OCI-LY1 (cell line): ENCODE measurements around the gene ATXN3.

ENCODE experiments used
- H2AFZ ChIP-seq: fragments of 200-600 bp; sonication (generic), shearing (Covaris generic); 2 replicates; pipeline ENCODE4 v1.6.0; 2014; ENCODE audit warnings: antibody characterized with exemption, mild to moderate bottlenecking, low read length
- H3F3A ChIP-seq: fragments of 200-600 bp; sonication (generic), shearing (Covaris generic); 2 replicates; pipeline ENCODE4 v1.6.0; 2014; ENCODE audit warnings: mild to moderate bottlenecking, antibody characterized with exemption, low read length, moderate library complexity; ENCODE audit not compliant: insufficient read depth
- H3K27ac ChIP-seq: fragments of 200-600 bp; sonication (generic); 2 replicates; pipeline ENCODE4 v1.5.1; 2014; ENCODE audit warnings: low read length, mixed run types, mild to moderate bottlenecking, low read depth; ENCODE audit not compliant: poor library complexity, severe bottlenecking
- H3K27me3 ChIP-seq: fragments of 200-600 bp; sonication (generic); 2 replicates; pipeline ENCODE4 v1.6.0; 2014; ENCODE audit warnings: antibody characterized with exemption, mild to moderate bottlenecking, low read length, moderate library complexity; ENCODE audit not compliant: insufficient read depth
- H3K36me3 ChIP-seq: fragments of 200-600 bp; sonication (generic); 2 replicates; pipeline ENCODE4 v1.6.1; 2014; ENCODE audit warnings: mild to moderate bottlenecking, antibody characterized with exemption, low read length, moderate library complexity, mixed read lengths; ENCODE audit not compliant: insufficient read depth
- H3K4me1 ChIP-seq: fragments of 200-600 bp; sonication (generic); 2 replicates; pipeline ENCODE4 v1.5.1; 2014; ENCODE audit warnings: mild to moderate bottlenecking, low read length, moderate library complexity; ENCODE audit not compliant: insufficient read depth, severe bottlenecking
- H3K4me2 ChIP-seq: fragments of 200-600 bp; sonication (generic), shearing (Covaris generic); 2 replicates; pipeline ENCODE4 v1.6.1; 2014; ENCODE audit warnings: low read length
- H3K4me3 ChIP-seq: fragments of 200-600 bp; sonication (generic); 2 replicates; pipeline ENCODE4 v1.5.1; 2014; ENCODE audit warnings: low read length, low read depth, mild to moderate bottlenecking, mixed read lengths; ENCODE audit not compliant: poor library complexity, severe bottlenecking
- H3K79me2 ChIP-seq: fragments of 200-600 bp; shearing (Covaris generic); 2 replicates; pipeline ENCODE4 v1.6.1; 2016; ENCODE audit warnings: mixed run types, low read length, mixed read lengths; ENCODE audit not compliant: insufficient read depth
- H3K9ac ChIP-seq: fragments of 200-600 bp; sonication (generic), shearing (Covaris generic); 2 replicates; pipeline ENCODE4 v1.6.1; 2014; ENCODE audit warnings: mild to moderate bottlenecking, low read length, mixed read lengths
- H3K9me2 ChIP-seq: fragments of 200-600 bp; sonication (generic), shearing (Covaris generic); 2 replicates; pipeline ENCODE4 v1.6.1; 2014; ENCODE audit warnings: low read depth, mild to moderate bottlenecking, low read length, mixed read lengths
- H3K9me3 ChIP-seq: fragments of 200-600 bp; shearing (Covaris generic); 2 replicates; pipeline ENCODE4 v1.6.1; 2014; ENCODE audit warnings: low read length, mixed read lengths
- H4K20me1 ChIP-seq: fragments of 200-600 bp; sonication (generic), shearing (Covaris generic); 2 replicates; pipeline ENCODE4 v1.6.0; 2016; ENCODE audit warnings: mild to moderate bottlenecking, low read length; ENCODE audit not compliant: insufficient read depth
- EZH2 ChIP-seq: fragments of 200-600 bp; sonication (generic), shearing (Covaris generic); IDR thresholded peaks from 2 replicates; pipeline ENCODE4 v1.8.0; 2017; ENCODE audit warnings: borderline replicate concordance, mixed run types, mild to moderate bottlenecking, antibody characterized with exemption, low read length, moderate library complexity, mixed read lengths
- TF ChIP-seq, protein P1 (sequence below): fragments of 200-600 bp; sonication (generic), shearing (Covaris generic); IDR thresholded peaks from 2 replicates; pipeline ENCODE4 v1.5.1; 2017; ENCODE audit warnings: mild to moderate bottlenecking, antibody characterized with exemption, low read length, moderate library complexity, mixed read lengths

Gene ATXN3

GRCh38 chr14:92022036-92022435 lies 84.3 kb downstream of the ATXN3 start:
- H3K4me3 ChIP-seq: no peak overlapping the region
- no peak overlapping the region for H3K27ac ChIP-seq
- H4K20me1 ChIP-seq: no peaks in the 10 kb centered on the region
- H3K27me3 ChIP-seq: no peaks in the 10 kb centered on the region
- TF ChIP-seq, protein P1, sequence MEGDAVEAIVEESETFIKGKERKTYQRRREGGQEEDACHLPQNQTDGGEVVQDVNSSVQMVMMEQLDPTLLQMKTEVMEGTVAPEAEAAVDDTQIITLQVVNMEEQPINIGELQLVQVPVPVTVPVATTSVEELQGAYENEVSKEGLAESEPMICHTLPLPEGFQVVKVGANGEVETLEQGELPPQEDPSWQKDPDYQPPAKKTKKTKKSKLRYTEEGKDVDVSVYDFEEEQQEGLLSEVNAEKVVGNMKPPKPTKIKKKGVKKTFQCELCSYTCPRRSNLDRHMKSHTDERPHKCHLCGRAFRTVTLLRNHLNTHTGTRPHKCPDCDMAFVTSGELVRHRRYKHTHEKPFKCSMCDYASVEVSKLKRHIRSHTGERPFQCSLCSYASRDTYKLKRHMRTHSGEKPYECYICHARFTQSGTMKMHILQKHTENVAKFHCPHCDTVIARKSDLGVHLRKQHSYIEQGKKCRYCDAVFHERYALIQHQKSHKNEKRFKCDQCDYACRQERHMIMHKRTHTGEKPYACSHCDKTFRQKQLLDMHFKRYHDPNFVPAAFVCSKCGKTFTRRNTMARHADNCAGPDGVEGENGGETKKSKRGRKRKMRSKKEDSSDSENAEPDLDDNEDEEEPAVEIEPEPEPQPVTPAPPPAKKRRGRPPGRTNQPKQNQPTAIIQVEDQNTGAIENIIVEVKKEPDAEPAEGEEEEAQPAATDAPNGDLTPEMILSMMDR: no peak
- no peak for TF ChIP-seq EZH2
- H3K36me3 ChIP-seq: peaks cover 41% of the 10 kb centered on the region
- no peaks in the 10 kb centered on the region for H3K9me3 ChIP-seq
- no peaks in the 10 kb centered on the region for H3K4me1 ChIP-seq
- H3K4me2 ChIP-seq: no peak overlapping the region
- H3K9ac ChIP-seq: no peak overlapping the region
- no peaks in the 10 kb centered on the region for H3K9me2 ChIP-seq
- no peak overlapping the region for H2AFZ ChIP-seq
- no peaks in the 10 kb centered on the region for H3F3A ChIP-seq
- H3K79me2 ChIP-seq: no peaks in the 10 kb centered on the region

GRCh38 chr14:92021523-92021922 lies 84.9 kb downstream of the ATXN3 start:
- H4K20me1 ChIP-seq: no peaks in the 10 kb centered on the region
- H3K27me3 ChIP-seq: no peaks in the 10 kb centered on the region
- H3K79me2 ChIP-seq: no peaks in the 10 kb centered on the region
- TF ChIP-seq, protein P1: no peak
- no peak for TF ChIP-seq EZH2
- H3K9me2 ChIP-seq: no peaks in the 10 kb centered on the region
- H3K4me2 ChIP-seq: no peak overlapping the region
- no peaks in the 10 kb centered on the region for H3K9me3 ChIP-seq
- H3F3A ChIP-seq: no peaks in the 10 kb centered on the region
- no peak overlapping the region for H3K9ac ChIP-seq
- H3K36me3 ChIP-seq: peaks cover 45% of the 10 kb centered on the region
- H2AFZ ChIP-seq: no peak overlapping the region
- no peak overlapping the region for H3K27ac ChIP-seq
- no peaks in the 10 kb centered on the region for H3K4me1 ChIP-seq
- H3K4me3 ChIP-seq: no peak overlapping the region

DNA sequence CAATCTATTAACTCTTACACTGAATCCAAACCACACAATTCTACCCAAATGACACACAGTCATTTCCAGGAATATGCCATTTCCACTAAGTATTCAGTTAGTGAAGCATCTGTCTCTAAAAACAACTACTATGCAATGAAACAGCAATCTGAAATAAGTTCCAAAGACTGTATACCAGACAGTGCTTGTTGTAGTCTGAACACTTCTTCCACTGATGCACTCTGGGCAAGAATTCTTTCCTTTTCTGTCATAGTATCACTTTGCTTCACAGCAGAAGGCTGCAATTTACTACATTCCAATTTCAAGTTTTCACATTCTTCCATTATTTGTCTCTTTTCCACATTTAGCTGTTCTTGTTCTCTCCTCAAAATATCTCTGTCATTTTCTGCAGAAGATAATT lies 92.3 kb downstream of the ATXN3 start:
- Histone ChIP-seq H3K27me3 (no peaks in the 10 kb centered on the region), H2AFZ (no peak overlapping the region), H3F3A (no peaks in the 10 kb centered on the region), H3K9me3 (no peaks in the 10 kb centered on the region), H3K4me3 (no peak overlapping the region), H3K27ac (no peak overlapping the region), H3K4me1 (no peaks in the 10 kb centered on the region), H4K20me1 (no peaks in the 10 kb centered on the region), H3K9me2 (no peaks in the 10 kb centered on the region), H3K36me3 (peaks cover 54% of the 10 kb centered on the region), H3K79me2 (no peaks in the 10 kb centered on the region), H3K4me2 (no peak overlapping the region), H3K9ac (no peak overlapping the region)
- TF ChIP-seq EZH2: no peak
- TF ChIP-seq, protein P1: no peak
